GM23338 (cell line): ENCODE measurements around the gene SIRPG. TPM values are rescaled to one million over a fixed set of nuclear protein-coding genes. Genes with fewer than 3 reads are reported as not detected.

Source experiments
- ATAC-seq: fragments of 200-7000 bp; cut with Tn5 transposase; 3 replicates; pipeline ENCODE4 v1.9.1; 2020
- DNase-seq: peaks from one replicate; pipeline ENCODE4 v3.0.0-alpha.2; 2015; ENCODE audit warnings: low spot score
- H2AFZ ChIP-seq: fragments of 200-600 bp; sonication (generic); 2 replicates; pipeline ENCODE4 v1.8.0; 2016; ENCODE audit warnings: antibody characterized with exemption, mild to moderate bottlenecking, moderate library complexity
- H3F3A ChIP-seq: fragments of 200-600 bp; sonication (generic); replicated peaks from 2 replicates; pipeline ENCODE4 v1.8.0; 2017; ENCODE audit warnings: antibody characterized with exemption, mixed run types, low read depth
- H3K27ac ChIP-seq: fragments of 200-600 bp; sonication (generic); 2 replicates; pipeline ENCODE4 v1.6.1; 2016; ENCODE audit warnings: low read depth
- H3K27me3 ChIP-seq: fragments of 200-600 bp; sonication (generic); 2 replicates; pipeline ENCODE4 v1.8.0; 2016; ENCODE audit warnings: mild to moderate bottlenecking, mixed run types, moderate library complexity; ENCODE audit not compliant: insufficient read depth
- H3K36me3 ChIP-seq: fragments of 200-600 bp; sonication (generic); 2 replicates; pipeline ENCODE4 v1.8.0; 2016; ENCODE audit warnings: mild to moderate bottlenecking; ENCODE audit not compliant: insufficient read depth
- H3K4me1 ChIP-seq: fragments of 200-600 bp; sonication (generic); 2 replicates; pipeline ENCODE4 v1.8.0; 2016; ENCODE audit warnings: mild to moderate bottlenecking, moderate library complexity; ENCODE audit not compliant: insufficient read depth
- H3K4me2 ChIP-seq: fragments of 200-600 bp; sonication (generic); 2 replicates; pipeline ENCODE4 v1.7.1; 2017; ENCODE audit warnings: mixed run types
- H3K4me3 ChIP-seq: fragments of 200-600 bp; sonication (generic); 2 replicates; pipeline ENCODE4 v1.6.1; 2016; ENCODE audit warnings: mixed run types
- H3K79me2 ChIP-seq: fragments of 200-600 bp; sonication (generic); replicated peaks from 2 replicates; pipeline ENCODE4 v1.8.0; 2017; ENCODE audit warnings: mild to moderate bottlenecking; ENCODE audit not compliant: insufficient read depth
- H3K9me2 ChIP-seq: fragments of 200-600 bp; sonication (generic); 2 replicates; pipeline ENCODE4 v1.8.0; 2017; ENCODE audit not compliant: insufficient read depth
- H4K20me1 ChIP-seq: fragments of 200-600 bp; sonication (generic); replicated peaks from 2 replicates; pipeline ENCODE4 v1.8.0; 2017; ENCODE audit warnings: mild to moderate bottlenecking; ENCODE audit not compliant: insufficient read depth
- H3K27ac Mint-ChIP-seq: 2 replicates; pipeline ENCODE4 v1.8.0; 2020; ENCODE audit warnings: inconsistent platforms, mild to moderate bottlenecking, moderate library complexity, mixed read lengths
- H3K27me3 Mint-ChIP-seq: 3 replicates; pipeline ENCODE4 v1.8.0; 2022; ENCODE audit warnings: low read depth, mild to moderate bottlenecking, moderate library complexity, mixed read lengths, inconsistent platforms; ENCODE audit not compliant: insufficient read depth, poor library complexity
- H3K36me3 Mint-ChIP-seq: 3 replicates; pipeline ENCODE4 v1.8.0; 2021; ENCODE audit warnings: low read depth, mild to moderate bottlenecking, inconsistent platforms, moderate library complexity, mixed read lengths
- H3K4me1 Mint-ChIP-seq: 3 replicates; pipeline ENCODE4 v1.8.0; 2020; ENCODE audit warnings: mild to moderate bottlenecking, inconsistent platforms, mixed read lengths
- H3K4me3 Mint-ChIP-seq: 3 replicates; pipeline ENCODE4 v1.8.0; 2021; ENCODE audit warnings: moderate library complexity, mild to moderate bottlenecking, inconsistent platforms, mixed read lengths
- H3K9me3 Mint-ChIP-seq: 3 replicates; pipeline ENCODE4 v1.8.0; 2020; ENCODE audit warnings: moderate library complexity, mild to moderate bottlenecking, inconsistent platforms, mixed read lengths
- CREB1 ChIP-seq: fragments of 250-450 bp; sonication (Bioruptor Pico); IDR thresholded peaks from 2 replicates; pipeline ENCODE4 v1.5.0; 2020; ENCODE audit warnings: low read depth, mild to moderate bottlenecking, moderate library complexity
- CTCF ChIP-seq, 2 experiments: fragments of 200-600 bp in 1 of 2; sonication (generic) in 1 of 2; conservative IDR thresholded peaks; 2 replicates each; pipeline versions ENCODE4 v1.5.1 to v1.6.1; 2016 to 2017; ENCODE audit warnings: antibody characterized with exemption in 2 of 2, low read depth in 2 of 2, mild to moderate bottlenecking in 2 of 2, moderate library complexity in 1 of 2
- EZH2 ChIP-seq: fragments of 200-600 bp; sonication (generic); IDR thresholded peaks from one replicate; pipeline ENCODE4 v1.8.0; 2017; ENCODE audit warnings: antibody characterized with exemption, mild to moderate bottlenecking, low read depth; ENCODE audit not compliant: unreplicated experiment
- EZH2phosphoT487 ChIP-seq: fragments of 200-600 bp; sonication (generic); IDR thresholded peaks from one replicate; pipeline ENCODE4 v1.8.1; 2018; ENCODE audit warnings: antibody characterized with exemption; ENCODE audit not compliant: unreplicated experiment
- JUNB ChIP-seq: IDR thresholded peaks from one replicate; pipeline ENCODE4 v1.6.1; 2016; ENCODE audit warnings: antibody characterized with exemption; ENCODE audit not compliant: unreplicated experiment
- NANOG ChIP-seq: IDR thresholded peaks from 2 replicates; pipeline ENCODE4 v1.6.1; 2016; ENCODE audit warnings: antibody characterized with exemption, borderline replicate concordance
- POLR2AphosphoS5 ChIP-seq: IDR thresholded peaks from 2 replicates; pipeline ENCODE4 v1.6.1; 2016; ENCODE audit warnings: antibody characterized with exemption, low read depth
- REST ChIP-seq: IDR thresholded peaks from one replicate; pipeline ENCODE4 v1.6.1; 2018; ENCODE audit warnings: antibody characterized with exemption; ENCODE audit not compliant: unreplicated experiment
- STAT1 ChIP-seq: IDR thresholded peaks from one replicate; pipeline ENCODE4 v1.6.1; 2016; ENCODE audit warnings: antibody characterized with exemption; ENCODE audit not compliant: unreplicated experiment
- ZNF331 ChIP-seq: fragments of 250-450 bp; sonication (Bioruptor Pico); IDR thresholded peaks from 2 replicates; pipeline ENCODE4 v1.5.0; 2020; ENCODE audit warnings: low read depth, mild to moderate bottlenecking, moderate library complexity
- polyA plus RNA-seq: library from polyadenylated mRNA; unstranded; fragments of >200 nt; fragmentation: Nextera tagmentation; extraction: Ambion mirVana; gene quantifications from 2 replicates; pipeline ENCODE4 v1.2.1, GENCODE V29; 2016
- total RNA-seq: library from RNA; depleted of rRNA; stranded (reverse); fragments of >200 nt; shearing (Covaris generic); gene quantifications from 2 replicates; pipeline ENCODE4 v1.2.3, GENCODE V29; 2014
- TF ChIP-seq, protein P1 (sequence below): fragments of 250-450 bp; sonication (Bioruptor Pico); IDR thresholded peaks from 2 replicates; pipeline ENCODE4 v1.5.0; 2020; ENCODE audit warnings: mild to moderate bottlenecking, moderate library complexity
- TF ChIP-seq, protein P2 (sequence below): IDR thresholded peaks from 2 replicates; pipeline ENCODE4 v1.6.1; 2016; ENCODE audit warnings: antibody characterized with exemption

SIRPG gene
- total and polyA plus RNA-seq, 2 experiments from 2014 or later = not detected

GRCh38 chr20:1618954-1619540 is 38.5 kb downstream of the SIRPG start:
- peaks cover 4% of the 10 kb centered on the region; the same call in 1 of the 2 replicates for H3K4me1 ChIP-seq
- H2AFZ ChIP-seq = no peak overlapping the region
- Mint-ChIP-seq H3K36me3 (no peaks in the 10 kb centered on the region), H3K4me1 (peaks cover 14% of the 10 kb centered on the region), H3K9me3 (peaks cover 5% of the 10 kb centered on the region; the same call in 1 of the 3 replicates), H3K27me3 (peaks cover 2% of the 10 kb centered on the region), H3K27ac (no peak overlapping the region), H3K4me3 (no peak overlapping the region)
- H3K9me2 ChIP-seq = peaks cover 8% of the 10 kb centered on the region
- H3K27me3 ChIP-seq = no peaks in the 10 kb centered on the region
- H3K4me3 ChIP-seq = no peak overlapping the region
- no peak for TF ChIP-seq CREB1 (CRISPR knock-in tag)
- no peak for TF ChIP-seq NANOG
- no peak for TF ChIP-seq POLR2AphosphoS5
- TF ChIP-seq, protein P1, sequence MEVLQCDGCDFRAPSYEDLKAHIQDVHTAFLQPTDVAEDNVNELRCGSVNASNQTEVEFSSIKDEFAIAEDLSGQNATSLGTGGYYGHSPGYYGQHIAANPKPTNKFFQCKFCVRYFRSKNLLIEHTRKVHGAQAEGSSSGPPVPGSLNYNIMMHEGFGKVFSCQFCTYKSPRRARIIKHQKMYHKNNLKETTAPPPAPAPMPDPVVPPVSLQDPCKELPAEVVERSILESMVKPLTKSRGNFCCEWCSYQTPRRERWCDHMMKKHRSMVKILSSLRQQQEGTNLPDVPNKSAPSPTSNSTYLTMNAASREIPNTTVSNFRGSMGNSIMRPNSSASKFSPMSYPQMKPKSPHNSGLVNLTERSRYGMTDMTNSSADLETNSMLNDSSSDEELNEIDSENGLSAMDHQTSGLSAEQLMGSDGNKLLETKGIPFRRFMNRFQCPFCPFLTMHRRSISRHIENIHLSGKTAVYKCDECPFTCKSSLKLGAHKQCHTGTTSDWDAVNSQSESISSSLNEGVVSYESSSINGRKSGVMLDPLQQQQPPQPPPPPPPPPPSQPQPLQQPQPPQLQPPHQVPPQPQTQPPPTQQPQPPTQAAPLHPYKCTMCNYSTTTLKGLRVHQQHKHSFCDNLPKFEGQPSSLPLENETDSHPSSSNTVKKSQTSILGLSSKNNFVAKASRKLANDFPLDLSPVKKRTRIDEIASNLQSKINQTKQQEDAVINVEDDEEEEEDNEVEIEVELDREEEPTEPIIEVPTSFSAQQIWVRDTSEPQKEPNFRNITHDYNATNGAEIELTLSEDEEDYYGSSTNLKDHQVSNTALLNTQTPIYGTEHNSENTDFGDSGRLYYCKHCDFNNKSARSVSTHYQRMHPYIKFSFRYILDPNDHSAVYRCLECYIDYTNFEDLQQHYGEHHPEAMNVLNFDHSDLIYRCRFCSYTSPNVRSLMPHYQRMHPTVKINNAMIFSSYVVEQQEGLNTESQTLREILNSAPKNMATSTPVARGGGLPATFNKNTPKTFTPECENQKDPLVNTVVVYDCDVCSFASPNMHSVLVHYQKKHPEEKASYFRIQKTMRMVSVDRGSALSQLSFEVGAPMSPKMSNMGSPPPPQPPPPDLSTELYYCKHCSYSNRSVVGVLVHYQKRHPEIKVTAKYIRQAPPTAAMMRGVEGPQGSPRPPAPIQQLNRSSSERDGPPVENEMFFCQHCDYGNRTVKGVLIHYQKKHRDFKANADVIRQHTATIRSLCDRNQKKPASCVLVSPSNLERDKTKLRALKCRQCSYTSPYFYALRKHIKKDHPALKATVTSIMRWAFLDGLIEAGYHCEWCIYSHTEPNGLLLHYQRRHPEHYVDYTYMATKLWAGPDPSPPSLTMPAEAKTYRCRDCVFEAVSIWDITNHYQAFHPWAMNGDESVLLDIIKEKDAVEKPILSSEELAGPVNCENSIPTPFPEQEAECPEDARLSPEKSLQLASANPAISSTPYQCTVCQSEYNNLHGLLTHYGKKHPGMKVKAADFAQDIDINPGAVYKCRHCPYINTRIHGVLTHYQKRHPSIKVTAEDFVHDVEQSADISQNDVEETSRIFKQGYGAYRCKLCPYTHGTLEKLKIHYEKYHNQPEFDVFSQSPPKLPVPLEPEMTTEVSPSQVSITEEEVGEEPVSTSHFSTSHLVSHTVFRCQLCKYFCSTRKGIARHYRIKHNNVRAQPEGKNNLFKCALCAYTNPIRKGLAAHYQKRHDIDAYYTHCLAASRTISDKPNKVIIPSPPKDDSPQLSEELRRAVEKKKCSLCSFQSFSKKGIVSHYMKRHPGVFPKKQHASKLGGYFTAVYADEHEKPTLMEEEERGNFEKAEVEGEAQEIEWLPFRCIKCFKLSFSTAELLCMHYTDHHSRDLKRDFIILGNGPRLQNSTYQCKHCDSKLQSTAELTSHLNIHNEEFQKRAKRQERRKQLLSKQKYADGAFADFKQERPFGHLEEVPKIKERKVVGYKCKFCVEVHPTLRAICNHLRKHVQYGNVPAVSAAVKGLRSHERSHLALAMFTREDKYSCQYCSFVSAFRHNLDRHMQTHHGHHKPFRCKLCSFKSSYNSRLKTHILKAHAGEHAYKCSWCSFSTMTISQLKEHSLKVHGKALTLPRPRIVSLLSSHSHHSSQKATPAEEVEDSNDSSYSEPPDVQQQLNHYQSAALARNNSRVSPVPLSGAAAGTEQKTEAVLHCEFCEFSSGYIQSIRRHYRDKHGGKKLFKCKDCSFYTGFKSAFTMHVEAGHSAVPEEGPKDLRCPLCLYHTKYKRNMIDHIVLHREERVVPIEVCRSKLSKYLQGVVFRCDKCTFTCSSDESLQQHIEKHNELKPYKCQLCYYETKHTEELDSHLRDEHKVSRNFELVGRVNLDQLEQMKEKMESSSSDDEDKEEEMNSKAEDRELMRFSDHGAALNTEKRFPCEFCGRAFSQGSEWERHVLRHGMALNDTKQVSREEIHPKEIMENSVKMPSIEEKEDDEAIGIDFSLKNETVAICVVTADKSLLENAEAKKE (CRISPR knock-in tag) = no peak
- no peak for TF ChIP-seq EZH2
- no peak for TF ChIP-seq STAT1
- no peak for TF ChIP-seq ZNF331 (CRISPR knock-in tag)
- TF ChIP-seq, protein P2, sequence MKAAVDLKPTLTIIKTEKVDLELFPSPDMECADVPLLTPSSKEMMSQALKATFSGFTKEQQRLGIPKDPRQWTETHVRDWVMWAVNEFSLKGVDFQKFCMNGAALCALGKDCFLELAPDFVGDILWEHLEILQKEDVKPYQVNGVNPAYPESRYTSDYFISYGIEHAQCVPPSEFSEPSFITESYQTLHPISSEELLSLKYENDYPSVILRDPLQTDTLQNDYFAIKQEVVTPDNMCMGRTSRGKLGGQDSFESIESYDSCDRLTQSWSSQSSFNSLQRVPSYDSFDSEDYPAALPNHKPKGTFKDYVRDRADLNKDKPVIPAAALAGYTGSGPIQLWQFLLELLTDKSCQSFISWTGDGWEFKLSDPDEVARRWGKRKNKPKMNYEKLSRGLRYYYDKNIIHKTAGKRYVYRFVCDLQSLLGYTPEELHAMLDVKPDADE = no peak
- no peak for TF ChIP-seq CTCF (conservative IDR thresholded peaks at IDR 0.05; ENCODE audit: low read depth in 2 of 2)
- no peak for TF ChIP-seq REST
- TF ChIP-seq JUNB = no peak
- TF ChIP-seq EZH2phosphoT487 = no peak
- H3K27ac ChIP-seq = no peak overlapping the region
- no peaks in the 10 kb centered on the region for H3K36me3 ChIP-seq
- no peak for ATAC-seq
- DNase-seq = no peak
- H3F3A ChIP-seq = no peaks in the 10 kb centered on the region
- H3K79me2 ChIP-seq = no peaks in the 10 kb centered on the region
- 0 out of 2 replicates have a peak, but pooled peaks cover 3% of the 10 kb centered on the region for H4K20me1 ChIP-seq
- H3K4me2 ChIP-seq = no peak overlapping the region
